HepG2 (cell line): ENCODE data around the gene CTAGE1. TPM values are rescaled to one million over a fixed set of nuclear protein-coding genes. Genes with fewer than 3 reads are reported as not detected.

Source experiments
- ATAC-seq: fragments of 200-7000 bp; cut with Tn5 transposase; 3 replicates; pipeline ENCODE4 v1.9.1; 2020; ENCODE audit warnings: mild to moderate bottlenecking, moderate library complexity
- BruUV-seq: library from RNA; stranded (reverse); fragments of 400-500 nt; replicated peaks from 2 replicates; lab custom pipeline; 2021; lab: Mats Ljungman, UMichigan
- CTCF ChIA-PET: fragments of 300-600 bp; formaldehyde crosslinking; extraction: SDS; loops from one replicate; lab custom pipeline; 2021; ENCODE audit warnings: low total read pairs, inconsistent platforms, low intra/inter-chr PET ratio; lab: Yijun Ruan, JAX
- POLR2A ChIA-PET: fragments of 350-600 bp; sonication (Branson Sonifier 250); formaldehyde crosslinking; loops from one replicate; lab custom pipeline; 2020; ENCODE audit warnings: antibody characterized with exemption, inconsistent platforms; lab: Yijun Ruan, JAX
- DNase-seq: peaks from one replicate; pipeline ENCODE4 v3.0.0-alpha.2; 2015; ENCODE audit warnings: low spot score
- FAIRE-seq: peaks from 3 replicates; lab custom pipeline; 2011; peaks lifted over from hg19 to GRCh38; lab: Jason Lieb, UNC
- H2AFZ ChIP-seq: one replicate; pipeline ENCODE4 v1.6.1; 2011; ENCODE audit warnings: low read length, inconsistent platforms
- H3K27ac ChIP-seq: fragments of 300-600 bp; 3 replicates; pipeline ENCODE4 v1.8.0; 2011; ENCODE audit warnings: mixed run types, mild to moderate bottlenecking, mixed read lengths, low read length, inconsistent platforms; ENCODE audit not compliant: insufficient read depth; ENCODE audit errors: extremely low read length
- H3K27me3 ChIP-seq, 2 experiments: fragments of 200-600 bp in 1 of 2; 2 replicates in 1 of 2; 3 replicates in 1 of 2; pipeline versions ENCODE4 v1.6.0 to v1.8.0; 2011; ENCODE audit warnings: low read length in 2 of 2, mild to moderate bottlenecking in 2 of 2, moderate library complexity in 2 of 2, inconsistent platforms in 1 of 2; ENCODE audit not compliant: insufficient read depth in 2 of 2, control insufficient read depth in 1 of 2
- H3K36me3 ChIP-seq, 2 experiments: fragments of 200-600 bp in 1 of 2; replicated peaks in 1 of 2; 2 replicates in 1 of 2; 3 replicates in 1 of 2; pipeline versions ENCODE4 v1.5.1 to v1.8.0; 2011; ENCODE audit warnings: low read length in 2 of 2, inconsistent platforms in 1 of 2; ENCODE audit not compliant: insufficient read depth in 2 of 2, control insufficient read depth in 1 of 2
- H3K4me1 ChIP-seq: 2 replicates; pipeline ENCODE4 v1.5.1; 2012; ENCODE audit warnings: low read length, inconsistent platforms; ENCODE audit not compliant: insufficient read depth
- H3K4me2 ChIP-seq: 2 replicates; pipeline ENCODE4 v1.6.0; 2011; ENCODE audit warnings: low read depth, low read length, inconsistent platforms
- H3K4me3 ChIP-seq, 3 experiments: fragments of 200-600 bp in 1 of 3; sonication (generic), shearing (Covaris generic) in 1 of 3; replicated peaks in 1 of 3; 2 replicates each; pipeline ENCODE4 v1.5.1; 2011 to 2016; ENCODE audit warnings: low read length in 3 of 3, inconsistent platforms in 2 of 3, low read depth in 2 of 3, mild to moderate bottlenecking in 2 of 3, control low read depth in 1 of 3, mixed read lengths in 1 of 3; ENCODE audit not compliant: insufficient read depth in 1 of 3
- H3K79me2 ChIP-seq: one replicate; pipeline ENCODE4 v1.6.1; 2011; ENCODE audit warnings: low read length, inconsistent platforms; ENCODE audit not compliant: insufficient read depth
- H3K9ac ChIP-seq: 2 replicates; pipeline ENCODE4 v1.6.0; 2011; ENCODE audit warnings: mild to moderate bottlenecking, low read depth, low read length, inconsistent platforms; ENCODE audit not compliant: insufficient read depth
- H3K9me3 ChIP-seq: 2 replicates; pipeline ENCODE4 v1.5.1; 2012; ENCODE audit warnings: mild to moderate bottlenecking, low read length
- H4K20me1 ChIP-seq: 2 replicates; pipeline ENCODE4 v1.6.0; 2011; ENCODE audit warnings: inconsistent platforms, mild to moderate bottlenecking, low read length, moderate library complexity; ENCODE audit not compliant: insufficient read depth
- FOSL2 ChIP-seq: sonication (generic); formaldehyde crosslinking; IDR thresholded peaks from 2 replicates; pipeline ENCODE4 v1.4.0; 2020; ENCODE audit warnings: missing genetic modification reagents
- FOXA3 ChIP-seq: IDR thresholded peaks from 2 replicates; pipeline ENCODE4 v1.6.1; 2016; ENCODE audit warnings: missing genetic modification reagents, missing compliant biosample characterization
- GATAD2A ChIP-seq: IDR thresholded peaks from 2 replicates; pipeline ENCODE4 v1.6.1; 2016
- TEAD3 ChIP-seq: optimal IDR thresholded peaks from 2 replicates; pipeline ENCODE3; 2016; ENCODE audit warnings: borderline replicate concordance
- ZNF776 ChIP-seq: sonication (generic); formaldehyde crosslinking; IDR thresholded peaks from 2 replicates; pipeline ENCODE4 v1.4.0; 2020; ENCODE audit warnings: mild to moderate bottlenecking, missing genetic modification reagents
- ZSCAN21 ChIP-seq: sonication (generic); formaldehyde crosslinking; IDR thresholded peaks from 2 replicates; pipeline ENCODE4 v1.8.0; 2022; ENCODE audit warnings: mild to moderate bottlenecking, missing genetic modification reagents, moderate library complexity, borderline replicate concordance
- WGBS: methylation state at CpG from one replicate; pipeline ENCODE4 v1.1.6; 2017; ENCODE audit warnings: low lambda C conversion rate; 5-methylcytosine and 5-hydroxymethylcytosine counted together
- in situ Hi-C: cut with HindIII; loops from 2 replicates; pipeline ENCODE4 v1.10.0; 2017; ENCODE audit warnings: low pct_unique_long_range_greater_than_20kb; ENCODE audit not compliant: extremely low pct_ligation_motif_present
- intact Hi-C: fragments of 100-400 bp; cut with micrococcal nuclease; formaldehyde crosslinking; loops from one replicate; pipeline ENCODE4 v1.10.0; 2022; ENCODE audit not compliant: unreplicated experiment
- polyA plus RNA-seq, 8 experiments: library from polyadenylated mRNA; depleted of rRNA in 3 of 8; stranded (reverse) in 7 of 8; unstranded in 1 of 8; fragments of >200 nt; fragmentation: Illumina TruSeq in 4 of 8; extraction: Trizol in 4 of 8; gene quantifications; 2 replicates each; pipeline versions ENCODE4 v1.2.1 to v1.2.3, GENCODE V29; 2011 to 2016; ENCODE audit warnings: low read depth in 4 of 8, missing spikeins in 1 of 8, mixed read lengths in 1 of 8; ENCODE audit not compliant: insufficient read depth in 1 of 8
- total RNA-seq, 5 experiments: library from RNA; depleted of rRNA; stranded (reverse); fragments of >200 nt; fragmentation: Illumina TruSeq; extraction: Trizol; gene quantifications; 2 replicates each; pipeline ENCODE4 v1.2.3, GENCODE V29; 2016; ENCODE audit warnings: low read depth in 1 of 5
- TF ChIP-seq, protein P1 (sequence below), 2 experiments: sonication (generic) in 1 of 2; formaldehyde crosslinking in 1 of 2; IDR thresholded peaks; 2 replicates each; pipeline versions ENCODE4 v1.6.1 to v1.9.0; 2014 to 2022; ENCODE audit warnings: antibody characterized with exemption in 1 of 2, borderline replicate concordance in 1 of 2, inconsistent platforms in 1 of 2, low read depth in 1 of 2, missing genetic modification reagents in 1 of 2
- TF ChIP-seq, protein P2 (sequence below): sonication (generic); formaldehyde crosslinking; IDR thresholded peaks from 2 replicates; pipeline ENCODE4 v1.5.0; 2020; ENCODE audit warnings: missing genetic modification reagents
- TF ChIP-seq, protein P3 (sequence below): sonication (generic); formaldehyde crosslinking; IDR thresholded peaks from 2 replicates; pipeline ENCODE4 v1.4.0; 2020; ENCODE audit warnings: low read depth, missing genetic modification reagents

CTAGE1 gene
- total and polyA plus RNA-seq, 2 of the 13 experiments (the other 11 are each of a cell fraction or from before 2014, with no cell fraction given), result 0.02 TPM; not detected in 1

DNA sequence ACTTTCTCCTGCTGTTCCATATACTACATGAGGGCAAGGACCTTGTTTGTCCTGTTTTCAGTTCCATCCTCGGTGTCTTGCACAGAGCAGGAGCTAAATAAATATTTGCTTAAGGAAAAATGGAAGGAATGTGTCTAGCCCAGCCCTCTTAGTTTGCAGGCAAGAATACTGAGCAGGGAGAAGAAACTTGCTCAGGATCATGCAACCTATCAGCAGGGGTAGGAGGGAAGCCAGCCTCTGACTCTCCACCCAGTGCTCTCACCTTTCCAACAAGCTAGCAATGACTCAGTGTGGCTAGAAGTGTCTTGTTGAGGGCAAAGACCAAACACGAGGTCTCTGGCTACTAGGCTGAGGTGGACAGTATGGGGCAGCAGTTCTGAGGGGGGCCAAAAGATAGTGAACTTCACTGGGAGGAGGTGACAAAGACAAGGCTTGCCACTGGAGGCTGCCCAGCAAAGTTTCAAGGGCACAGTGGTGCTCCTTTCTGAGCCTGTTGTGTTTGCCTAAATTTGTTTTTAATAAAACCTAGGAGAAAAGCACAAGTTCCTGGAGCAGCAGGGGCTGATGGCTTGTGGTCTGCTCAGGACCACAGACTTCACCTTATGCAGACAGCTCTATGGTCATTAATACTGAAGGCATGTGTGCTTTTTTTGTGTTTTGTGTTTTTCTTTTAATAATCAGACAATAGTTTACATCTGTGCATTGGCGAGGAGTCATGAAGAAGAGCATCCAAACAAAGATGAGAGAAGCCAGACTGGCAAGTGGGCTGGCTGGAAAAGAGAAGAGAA lies 49.1 kb upstream of the CTAGE1 start:
- peak overlapping the region; percentile 45 for H3K4me2 ChIP-seq
- peak; percentile 88 for ATAC-seq
- no TSS peak for BruUV-seq
- H3K79me2 ChIP-seq, result no peaks in the 10 kb centered on the region
- no peak overlapping the region for H3K9ac ChIP-seq
- H3K27me3 ChIP-seq, result peaks cover 1 to 9% of the 10 kb centered on the region in 2 experiments; a peak in 2 of 5 replicates
- no peak overlapping the region for H3K4me3 ChIP-seq
- H3K9me3 ChIP-seq, result no peaks in the 10 kb centered on the region
- H3K36me3 ChIP-seq, result no peaks in the 10 kb centered on the region
- no peak overlapping the region for H2AFZ ChIP-seq
- intact Hi-C loops, result no loop called here
- FAIRE-seq, result peak; percentile 44
- ChIA-PET POLR2A (interaction anchor here (1.4 to 1.5 kb wide), 2 partner anchors 14 to 24 kb away, joined by 3 to 4 read pairs; no protein-coding TSS in a partner anchor), CTCF (no interaction called here)
- WGBS, result 34% methylated on average over 2 of the region's 3 CpGs
- no peak overlapping the region for H3K27ac ChIP-seq
- H4K20me1 ChIP-seq, result no peaks in the 10 kb centered on the region
- DNase-seq, result peak; percentile 58
- in situ Hi-C loops, result no loop called here
- peaks cover 39% of the 10 kb centered on the region for H3K4me1 ChIP-seq
- TF ChIP-seq FOXA3 (peak; percentile 42), GATAD2A (CRISPR knock-in tag) (peak; percentile 23; the same call in 1 of the 2 replicates), TEAD3 (CRISPR knock-in tag) (peak; percentile 66), ZSCAN21 (no peak), ZNF776 (CRISPR knock-in tag) (no peak), FOSL2 (CRISPR knock-in tag) (peak; percentile 39)
- TF ChIP-seq, protein P1, sequence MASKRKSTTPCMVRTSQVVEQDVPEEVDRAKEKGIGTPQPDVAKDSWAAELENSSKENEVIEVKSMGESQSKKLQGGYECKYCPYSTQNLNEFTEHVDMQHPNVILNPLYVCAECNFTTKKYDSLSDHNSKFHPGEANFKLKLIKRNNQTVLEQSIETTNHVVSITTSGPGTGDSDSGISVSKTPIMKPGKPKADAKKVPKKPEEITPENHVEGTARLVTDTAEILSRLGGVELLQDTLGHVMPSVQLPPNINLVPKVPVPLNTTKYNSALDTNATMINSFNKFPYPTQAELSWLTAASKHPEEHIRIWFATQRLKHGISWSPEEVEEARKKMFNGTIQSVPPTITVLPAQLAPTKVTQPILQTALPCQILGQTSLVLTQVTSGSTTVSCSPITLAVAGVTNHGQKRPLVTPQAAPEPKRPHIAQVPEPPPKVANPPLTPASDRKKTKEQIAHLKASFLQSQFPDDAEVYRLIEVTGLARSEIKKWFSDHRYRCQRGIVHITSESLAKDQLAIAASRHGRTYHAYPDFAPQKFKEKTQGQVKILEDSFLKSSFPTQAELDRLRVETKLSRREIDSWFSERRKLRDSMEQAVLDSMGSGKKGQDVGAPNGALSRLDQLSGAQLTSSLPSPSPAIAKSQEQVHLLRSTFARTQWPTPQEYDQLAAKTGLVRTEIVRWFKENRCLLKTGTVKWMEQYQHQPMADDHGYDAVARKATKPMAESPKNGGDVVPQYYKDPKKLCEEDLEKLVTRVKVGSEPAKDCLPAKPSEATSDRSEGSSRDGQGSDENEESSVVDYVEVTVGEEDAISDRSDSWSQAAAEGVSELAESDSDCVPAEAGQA (IDR thresholded peaks at IDR 0.05; ENCODE audit: low read depth), result no peak
- TF ChIP-seq, protein P1 (CRISPR knock-in tag; IDR thresholded peaks at IDR 0.05; ENCODE audit: borderline replicate concordance), result no peak
- TF ChIP-seq, protein P2, sequence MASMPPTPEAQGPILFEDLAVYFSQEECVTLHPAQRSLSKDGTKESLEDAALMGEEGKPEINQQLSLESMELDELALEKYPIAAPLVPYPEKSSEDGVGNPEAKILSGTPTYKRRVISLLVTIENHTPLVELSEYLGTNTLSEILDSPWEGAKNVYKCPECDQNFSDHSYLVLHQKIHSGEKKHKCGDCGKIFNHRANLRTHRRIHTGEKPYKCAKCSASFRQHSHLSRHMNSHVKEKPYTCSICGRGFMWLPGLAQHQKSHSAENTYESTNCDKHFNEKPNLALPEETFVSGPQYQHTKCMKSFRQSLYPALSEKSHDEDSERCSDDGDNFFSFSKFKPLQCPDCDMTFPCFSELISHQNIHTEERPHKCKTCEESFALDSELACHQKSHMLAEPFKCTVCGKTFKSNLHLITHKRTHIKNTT (CRISPR knock-in tag), result no peak
- TF ChIP-seq, protein P3, sequence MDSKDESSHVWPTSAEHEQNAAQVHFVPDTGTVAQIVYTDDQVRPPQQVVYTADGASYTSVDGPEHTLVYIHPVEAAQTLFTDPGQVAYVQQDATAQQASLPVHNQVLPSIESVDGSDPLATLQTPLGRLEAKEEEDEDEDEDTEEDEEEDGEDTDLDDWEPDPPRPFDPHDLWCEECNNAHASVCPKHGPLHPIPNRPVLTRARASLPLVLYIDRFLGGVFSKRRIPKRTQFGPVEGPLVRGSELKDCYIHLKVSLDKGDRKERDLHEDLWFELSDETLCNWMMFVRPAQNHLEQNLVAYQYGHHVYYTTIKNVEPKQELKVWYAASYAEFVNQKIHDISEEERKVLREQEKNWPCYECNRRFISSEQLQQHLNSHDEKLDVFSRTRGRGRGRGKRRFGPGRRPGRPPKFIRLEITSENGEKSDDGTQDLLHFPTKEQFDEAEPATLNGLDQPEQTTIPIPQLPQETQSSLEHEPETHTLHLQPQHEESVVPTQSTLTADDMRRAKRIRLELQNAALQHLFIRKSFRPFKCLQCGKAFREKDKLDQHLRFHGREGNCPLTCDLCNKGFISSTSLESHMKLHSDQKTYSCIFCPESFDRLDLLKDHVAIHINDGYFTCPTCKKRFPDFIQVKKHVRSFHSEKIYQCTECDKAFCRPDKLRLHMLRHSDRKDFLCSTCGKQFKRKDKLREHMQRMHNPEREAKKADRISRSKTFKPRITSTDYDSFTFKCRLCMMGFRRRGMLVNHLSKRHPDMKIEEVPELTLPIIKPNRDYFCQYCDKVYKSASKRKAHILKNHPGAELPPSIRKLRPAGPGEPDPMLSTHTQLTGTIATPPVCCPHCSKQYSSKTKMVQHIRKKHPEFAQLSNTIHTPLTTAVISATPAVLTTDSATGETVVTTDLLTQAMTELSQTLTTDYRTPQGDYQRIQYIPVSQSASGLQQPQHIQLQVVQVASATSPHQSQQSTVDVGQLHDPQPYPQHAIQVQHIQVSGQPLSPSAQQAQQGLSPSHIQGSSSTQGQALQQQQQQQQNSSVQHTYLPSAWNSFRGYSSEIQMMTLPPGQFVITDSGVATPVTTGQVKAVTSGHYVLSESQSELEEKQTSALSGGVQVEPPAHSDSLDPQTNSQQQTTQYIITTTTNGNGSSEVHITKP, result no peak
